CD4-positive, alpha-beta T cell treated with Interleukin-2 at 100 ng/mL for 4 hours (primary cell): ENCODE measurements around the gene PSPC1.
"Not testable (repeated sequence)": the region's sequence is repeated elsewhere in the genome, so short reads cannot be mapped to it uniquely, and the experiment has no call there.

ENCODE experiments used
- DNase-seq: peaks from one replicate; pipeline ENCODE4 v3.0.0-alpha.2; 2020; ENCODE audit warnings: low spot score

The PSPC1 gene

GRCh38 chr13:19764237-19764636, 18.5 kb downstream of the PSPC1 start:
- DNase-seq, result no peak

- no peak for DNase-seq
Measured at GRCh38 chr13:19763618-19764017, 19.1 kb downstream of the PSPC1 start.

- DNase-seq, result no peak
Measured at GRCh38 chr13:19759669-19760068, 23.1 kb downstream of the PSPC1 start.

GRCh38 chr13:19742643-19743042, 40.1 kb downstream of the PSPC1 start:
- no peak for DNase-seq

- DNase-seq, result no peak
Measured at GRCh38 chr13:19737844-19738557, 44.7 kb downstream of the PSPC1 start.

- no peak for DNase-seq
Measured at GRCh38 chr13:19726611-19727010, 56.1 kb downstream of the PSPC1 start.

GRCh38 chr13:19725320-19725719, 57.4 kb downstream of the PSPC1 start:
- DNase-seq, result no peak

- DNase-seq, result no peak
Measured at GRCh38 chr13:19720039-19720438, 62.7 kb downstream of the PSPC1 start.

- no peak for DNase-seq
Measured at GRCh38 chr13:19713186-19713965, 69.4 kb downstream of the PSPC1 start.

GRCh38 chr13:19709782-19710181, 73.0 kb downstream of the PSPC1 start:
- not testable (repeated sequence) for DNase-seq

GRCh38 chr13:19709039-19709438, 73.7 kb downstream of the PSPC1 start:
- not testable (repeated sequence) for DNase-seq

GRCh38 chr13:19704256-19704655, 78.5 kb downstream of the PSPC1 start:
- not testable (repeated sequence) for DNase-seq

GRCh38 chr13:19701619-19702018, 81.1 kb downstream of the PSPC1 start:
- DNase-seq, result not testable (repeated sequence)

GRCh38 chr13:19700963-19701362, 81.8 kb downstream of the PSPC1 start:
- DNase-seq, result not testable (repeated sequence)

GRCh38 chr13:19695829-19696228, 86.9 kb downstream of the PSPC1 start:
- DNase-seq, result no peak

- DNase-seq, result no peak
Measured at GRCh38 chr13:19695428-19695827, 87.3 kb downstream of the PSPC1 start.

- DNase-seq, result not testable (repeated sequence)
Measured at GRCh38 chr13:19691447-19691846, 91.3 kb downstream of the PSPC1 start.

GRCh38 chr13:19685437-19685836, 97.3 kb downstream of the PSPC1 start:
- DNase-seq, result no peak

GRCh38 chr13:19685034-19685433, 97.7 kb downstream of the PSPC1 start:
- DNase-seq, result no peak

- DNase-seq, result no peak
Measured at GRCh38 chr13:19681517-19681916, 101.2 kb downstream of the PSPC1 start.

- no peak for DNase-seq
Measured at GRCh38 chr13:19680751-19681150, 102.0 kb downstream of the PSPC1 start.

- DNase-seq, result no peak
Measured at GRCh38 chr13:19676168-19676567, 106.6 kb downstream of the PSPC1 start.

- no peak for DNase-seq
Measured at GRCh38 chr13:19674898-19675297, 107.8 kb downstream of the PSPC1 start.
